Neural cell (in vitro differentiated cells): ENCODE results near the gene GPN1. TPM values are rescaled to one million over a fixed set of nuclear protein-coding genes. Genes with fewer than 3 reads are reported as not detected.
"Not testable (repeated sequence)": the region's sequence is repeated elsewhere in the genome, so short reads cannot be mapped to it uniquely, and the experiment has no call there.

Source experiments
- H2AFZ ChIP-seq: fragments of 200-600, 300-800 bp; sonication (generic), shearing (Covaris generic); 2 replicates; pipeline ENCODE4 v1.6.0; 2014; ENCODE audit warnings: low read depth, mild to moderate bottlenecking, antibody characterized with exemption, low read length, moderate library complexity
- H3F3A ChIP-seq: fragments of 200-600 bp; shearing (Covaris generic); 2 replicates; pipeline ENCODE4 v1.6.1; 2016; ENCODE audit warnings: mild to moderate bottlenecking, moderate library complexity, mixed read lengths, antibody characterized with exemption, low read length; ENCODE audit not compliant: insufficient read depth, poor library complexity, severe bottlenecking
- H3K27ac ChIP-seq: fragments of 200-600, 300-800 bp; sonication (generic), shearing (Covaris generic); 2 replicates; pipeline ENCODE4 v1.5.1; 2014; ENCODE audit warnings: mild to moderate bottlenecking, low read length, moderate library complexity
- H3K27me3 ChIP-seq: fragments of 300-800, 200-600 bp; sonication (generic), shearing (Covaris generic); 2 replicates; pipeline ENCODE4 v1.6.0; 2014; ENCODE audit warnings: mild to moderate bottlenecking, low read depth, low read length, moderate library complexity; ENCODE audit not compliant: insufficient read depth
- H3K36me3 ChIP-seq: fragments of 300-800, 200-600 bp; sonication (generic), shearing (Covaris generic); 2 replicates; pipeline ENCODE4 v1.5.1; 2014; ENCODE audit warnings: mild to moderate bottlenecking, antibody characterized with exemption, low read length, moderate library complexity; ENCODE audit not compliant: insufficient read depth
- H3K4me2 ChIP-seq: fragments of 300-800, 200-600 bp; sonication (generic), shearing (Covaris generic); 2 replicates; pipeline ENCODE4 v1.6.0; 2014; ENCODE audit warnings: mild to moderate bottlenecking, low read length
- H3K4me3 ChIP-seq: fragments of 300-800, 200-600 bp; sonication (generic), shearing (Covaris generic); 2 replicates; pipeline ENCODE4 v1.5.1; 2014; ENCODE audit warnings: mild to moderate bottlenecking, low read length, moderate library complexity
- H3K79me2 ChIP-seq: fragments of 200-600 bp; shearing (Covaris generic); replicated peaks from 2 replicates; pipeline ENCODE4 v1.6.0; 2014; ENCODE audit warnings: mild to moderate bottlenecking, low read length, moderate library complexity; ENCODE audit not compliant: insufficient read depth
- H3K9ac ChIP-seq: fragments of 300-800, 200-600 bp; sonication (generic), shearing (Covaris generic); 2 replicates; pipeline ENCODE4 v1.6.1; 2016; ENCODE audit warnings: mild to moderate bottlenecking, low read length, mixed read lengths
- H3K9me2 ChIP-seq: fragments of 200-600 bp; shearing (Covaris generic); 2 replicates; pipeline ENCODE4 v1.6.1; 2016; ENCODE audit warnings: mild to moderate bottlenecking, low read length, mixed read lengths; ENCODE audit not compliant: insufficient read depth
- H3K9me3 ChIP-seq: fragments of 200-600, 300-800 bp; sonication (generic), shearing (Covaris generic); 2 replicates; pipeline ENCODE4 v1.6.1; 2016; ENCODE audit warnings: mild to moderate bottlenecking, mixed run types, low read length, moderate library complexity, mixed read lengths
- H4K20me1 ChIP-seq: fragments of 200-600 bp; shearing (Covaris generic); 2 replicates; pipeline ENCODE4 v1.6.1; 2016; ENCODE audit warnings: mild to moderate bottlenecking, mixed run types; ENCODE audit not compliant: insufficient read depth
- EP300 ChIP-seq: fragments of 450-650 bp; conservative IDR thresholded peaks from 2 replicates; pipeline ENCODE4 v1.6.1; 2014; ENCODE audit warnings: antibody characterized with exemption, mild to moderate bottlenecking, moderate library complexity; ENCODE audit not compliant: poor library complexity, severe bottlenecking
- EZH2 ChIP-seq: fragments of 200-600, 300-800 bp; shearing (Covaris generic), sonication (generic); IDR thresholded peaks from 2 replicates; pipeline ENCODE4 v1.6.1; 2014; ENCODE audit warnings: antibody characterized with exemption, low read length, borderline replicate concordance, mild to moderate bottlenecking; ENCODE audit not compliant: insufficient read depth, poor library complexity, severe bottlenecking
- MXI1 ChIP-seq: fragments of 450-650 bp; conservative IDR thresholded peaks from 2 replicates; pipeline ENCODE4 v1.6.1; 2014; ENCODE audit warnings: antibody characterized with exemption, mild to moderate bottlenecking; ENCODE audit not compliant: poor library complexity, severe bottlenecking
- POLR2AphosphoS5 ChIP-seq: IDR thresholded peaks from 2 replicates; pipeline ENCODE4 v1.6.1; 2012
- RAD21 ChIP-seq: fragments of 450-650 bp; conservative IDR thresholded peaks from 2 replicates; pipeline ENCODE4 v1.6.1; 2014; ENCODE audit warnings: antibody characterized with exemption, mild to moderate bottlenecking, moderate library complexity
- REST ChIP-seq: IDR thresholded peaks from 2 replicates; pipeline ENCODE4 v1.6.1; 2012; ENCODE audit warnings: borderline replicate concordance
- SMC3 ChIP-seq: fragments of 450-650 bp; conservative IDR thresholded peaks from 2 replicates; pipeline ENCODE4 v1.6.1; 2014; ENCODE audit warnings: antibody characterized with exemption, mild to moderate bottlenecking, moderate library complexity; ENCODE audit not compliant: poor library complexity
- TAF1 ChIP-seq: IDR thresholded peaks from 2 replicates; pipeline ENCODE4 v1.6.1; 2012; ENCODE audit warnings: low read depth
- polyA plus RNA-seq: library from polyadenylated mRNA; depleted of rRNA; stranded (reverse); fragments of >200 nt; gene quantifications from 2 replicates; pipeline ENCODE4 v1.2.3, GENCODE V29; 2014
- TF ChIP-seq, protein P1 (sequence below): fragments of 450-650 bp; IDR thresholded peaks from 2 replicates; pipeline ENCODE4 v1.5.1; 2014; ENCODE audit warnings: antibody characterized with exemption, mild to moderate bottlenecking, moderate library complexity; ENCODE audit not compliant: poor library complexity, severe bottlenecking

GPN1 gene
- polyA plus RNA-seq, 1 donor from 2014 or later: 48.2 TPM

GRCh38 chr2:27593240-27593639, 35.6 kb upstream of the GPN1 start:
- no peak overlapping the region for H3K4me2 ChIP-seq
- H3K9me3 ChIP-seq: no peaks in the 10 kb centered on the region
- no peaks in the 10 kb centered on the region for H3K36me3 ChIP-seq
- no peak for TF ChIP-seq MXI1
- TF ChIP-seq SMC3: no peak
- no peak for TF ChIP-seq EP300
- TF ChIP-seq RAD21: no peak
- TF ChIP-seq REST: no peak
- TF ChIP-seq POLR2AphosphoS5: no peak
- TF ChIP-seq, protein P1, sequence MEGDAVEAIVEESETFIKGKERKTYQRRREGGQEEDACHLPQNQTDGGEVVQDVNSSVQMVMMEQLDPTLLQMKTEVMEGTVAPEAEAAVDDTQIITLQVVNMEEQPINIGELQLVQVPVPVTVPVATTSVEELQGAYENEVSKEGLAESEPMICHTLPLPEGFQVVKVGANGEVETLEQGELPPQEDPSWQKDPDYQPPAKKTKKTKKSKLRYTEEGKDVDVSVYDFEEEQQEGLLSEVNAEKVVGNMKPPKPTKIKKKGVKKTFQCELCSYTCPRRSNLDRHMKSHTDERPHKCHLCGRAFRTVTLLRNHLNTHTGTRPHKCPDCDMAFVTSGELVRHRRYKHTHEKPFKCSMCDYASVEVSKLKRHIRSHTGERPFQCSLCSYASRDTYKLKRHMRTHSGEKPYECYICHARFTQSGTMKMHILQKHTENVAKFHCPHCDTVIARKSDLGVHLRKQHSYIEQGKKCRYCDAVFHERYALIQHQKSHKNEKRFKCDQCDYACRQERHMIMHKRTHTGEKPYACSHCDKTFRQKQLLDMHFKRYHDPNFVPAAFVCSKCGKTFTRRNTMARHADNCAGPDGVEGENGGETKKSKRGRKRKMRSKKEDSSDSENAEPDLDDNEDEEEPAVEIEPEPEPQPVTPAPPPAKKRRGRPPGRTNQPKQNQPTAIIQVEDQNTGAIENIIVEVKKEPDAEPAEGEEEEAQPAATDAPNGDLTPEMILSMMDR: no peak
- no peak for TF ChIP-seq EZH2
- no peak for TF ChIP-seq TAF1
- no peak overlapping the region for H3K4me3 ChIP-seq
- peaks cover 26% of the 10 kb centered on the region for H3K79me2 ChIP-seq
- H2AFZ ChIP-seq: no peak overlapping the region
- H4K20me1 ChIP-seq: no peaks in the 10 kb centered on the region
- no peak overlapping the region for H3K9ac ChIP-seq
- H3K27me3 ChIP-seq: no peaks in the 10 kb centered on the region
- H3K27ac ChIP-seq: no peak overlapping the region
- no peaks in the 10 kb centered on the region for H3K9me2 ChIP-seq
- no peaks in the 10 kb centered on the region for H3F3A ChIP-seq

DNA sequence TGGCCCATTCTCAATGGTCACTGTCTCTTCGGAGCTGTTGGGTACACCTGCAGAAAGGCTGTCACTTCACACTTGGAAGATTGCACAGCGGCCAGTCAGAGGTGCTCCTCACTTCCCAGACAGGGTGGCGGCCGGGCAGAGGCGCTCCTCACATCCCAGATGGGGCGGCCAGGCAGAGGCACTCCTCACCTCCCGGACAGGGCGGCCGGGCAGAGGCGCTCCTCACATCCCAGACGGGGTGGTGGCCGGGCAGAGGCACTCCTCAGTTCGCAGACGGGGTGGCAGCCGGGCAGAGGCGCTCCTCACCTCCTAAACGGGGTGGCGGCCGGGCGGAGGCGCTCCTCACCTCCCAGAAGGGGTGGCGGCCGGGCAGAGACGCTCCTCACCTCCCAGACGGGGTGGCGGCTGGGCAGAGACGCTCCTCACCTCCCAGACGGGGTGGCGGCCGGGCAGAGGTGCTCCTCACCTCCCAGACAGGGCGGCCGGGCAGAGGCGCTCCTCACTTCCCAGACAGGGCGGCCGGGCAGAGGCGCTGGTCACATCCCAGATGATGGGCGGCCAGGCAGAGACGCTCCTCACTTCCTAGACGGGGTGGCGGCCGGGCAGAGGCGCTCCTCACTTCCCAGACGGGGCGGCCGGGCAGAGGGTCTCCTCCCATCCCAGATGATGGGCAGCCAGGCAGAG, 34.7 kb upstream of the GPN1 start:
- peaks cover 20% of the 10 kb centered on the region for H3K79me2 ChIP-seq
- not testable (repeated sequence) for H4K20me1 ChIP-seq, H3K4me3 ChIP-seq, H3K4me2 ChIP-seq, H3K9me3 ChIP-seq, H2AFZ ChIP-seq, H3K27ac ChIP-seq, H3K9me2 ChIP-seq, H3F3A ChIP-seq, H3K27me3 ChIP-seq, H3K36me3 ChIP-seq, H3K9ac ChIP-seq

GRCh38 chr2:27595412-27595811, 33.4 kb upstream of the GPN1 start:
- not testable (repeated sequence) for H2AFZ ChIP-seq, H3K27ac ChIP-seq, H4K20me1 ChIP-seq, H3K36me3 ChIP-seq, H3K27me3 ChIP-seq, H3F3A ChIP-seq, H3K9me2 ChIP-seq, H3K9ac ChIP-seq, H3K4me2 ChIP-seq, H3K4me3 ChIP-seq, H3K9me3 ChIP-seq
- H3K79me2 ChIP-seq: peaks cover 17% of the 10 kb centered on the region
